Gastroesophageal sphincter (tissue), 3 donors: ENCODE results near the gene MPND.

ENCODE experiments used
- CTCF ChIP-seq, 4 experiments: fragments of 200-600 bp in 2 of 4; fragments of 450-650 bp in 2 of 4; sonication (generic) in 1 of 4; IDR thresholded peaks; one replicate each; pipeline ENCODE4 v1.5.1; 2017 to 2019; ENCODE audit warnings: antibody characterized with exemption in 4 of 4, mild to moderate bottlenecking in 2 of 4, moderate library complexity in 2 of 4
- POLR2A ChIP-seq, 2 donors: fragments of 450-650 bp; IDR thresholded peaks; one replicate each; pipeline ENCODE4 v1.6.1; 2017; ENCODE audit warnings: antibody characterized with exemption in 2 of 2, mild to moderate bottlenecking in 2 of 2, moderate library complexity in 1 of 2

- TF ChIP-seq CTCF (IDR thresholded peaks at IDR 0.05) (no peak), POLR2A (IDR thresholded peaks at IDR 0.05) (no peak)
These were observed 42.8 kb upstream of the MPND start for GRCh38 chr19:4300589-4300988.
